GM08714 (cell line): ENCODE data around the gene HTR2B.
"Not testable (repeated sequence)": the region's sequence is repeated elsewhere in the genome, so short reads cannot be mapped to it uniquely, and the experiment has no call there.

Experiments
- H3K4me3 ChIP-seq: fragments of 200-500 bp; sonication (Bioruptor generic); 2 replicates; pipeline ENCODE4 v1.5.1; 2014; ENCODE audit warnings: mild to moderate bottlenecking, low read length, inconsistent platforms
- ZNF274 ChIP-seq: IDR thresholded peaks from 2 replicates; pipeline ENCODE4 v1.6.1; 2012; ENCODE audit warnings: mild to moderate bottlenecking, low read depth, low read length

The HTR2B gene

DNA sequence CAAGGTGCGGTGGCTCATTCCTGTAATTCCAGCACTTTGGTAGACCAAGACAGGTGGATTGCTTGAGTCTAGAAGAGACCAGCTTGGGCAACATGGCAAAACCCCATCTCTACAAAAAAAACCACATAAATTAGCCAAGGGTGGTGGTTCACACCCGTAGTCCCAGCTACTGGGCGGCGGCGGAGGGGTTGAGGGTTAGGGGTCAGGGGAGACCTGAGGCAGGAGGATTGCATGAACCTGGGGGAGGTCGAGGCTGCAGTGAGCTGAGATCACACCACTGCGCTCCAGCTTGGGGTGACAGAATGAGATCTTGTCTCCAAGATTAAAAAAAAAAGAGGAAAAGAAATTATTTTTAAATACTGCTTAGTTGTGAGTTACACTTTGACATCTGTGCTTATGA lies 1.3 kb upstream of the HTR2B start:
- no peak overlapping the region for H3K4me3 ChIP-seq
- TF ChIP-seq ZNF274: no peak

DNA sequence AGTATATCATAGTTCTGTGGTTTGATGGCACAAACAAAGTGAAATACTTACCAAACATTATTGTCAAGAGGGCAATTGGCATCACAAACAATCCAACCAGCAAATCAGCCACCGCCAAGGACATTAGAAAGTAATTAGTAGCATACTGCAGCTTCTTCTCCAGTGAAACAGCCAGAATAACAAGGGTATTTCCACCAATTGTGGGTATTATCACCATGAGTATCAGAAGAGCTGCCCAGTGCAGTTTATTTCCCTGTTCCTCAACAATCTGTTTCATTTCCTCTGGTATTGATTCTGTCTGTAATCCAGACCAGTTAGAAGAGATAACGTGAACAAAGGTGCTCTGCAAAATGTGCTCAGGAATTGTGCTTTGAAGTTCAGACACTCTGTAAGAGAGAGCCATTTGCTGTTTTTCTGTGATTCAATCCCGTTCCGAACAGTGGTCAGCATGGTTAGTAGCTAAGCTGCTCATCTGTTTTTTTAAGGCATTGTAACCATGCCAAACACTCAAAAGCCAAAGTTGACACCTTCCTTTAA lies 1.4 kb downstream of the HTR2B start:
- TF ChIP-seq ZNF274: no peak
- peak overlapping the region; percentile 50 for H3K4me3 ChIP-seq

DNA sequence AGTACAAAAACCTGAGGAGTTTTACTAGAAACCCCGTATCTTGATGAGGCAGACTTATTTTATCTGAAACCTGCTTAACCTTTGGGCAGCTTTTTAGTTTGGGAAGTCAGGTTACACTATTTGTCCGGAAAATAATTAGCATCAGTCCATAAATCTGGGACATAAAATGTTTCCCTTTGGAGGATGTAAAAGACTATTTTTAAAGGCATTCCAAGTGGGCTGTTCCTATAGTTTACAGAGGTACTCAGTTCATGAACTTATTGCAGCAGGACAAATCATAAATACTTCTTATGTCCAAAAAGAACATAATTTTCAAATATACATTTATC lies 6.3 kb downstream of the HTR2B start:
- TF ChIP-seq ZNF274: no peak
- H3K4me3 ChIP-seq: peak overlapping the region; percentile 11; the same call in 1 of the 2 replicates

DNA sequence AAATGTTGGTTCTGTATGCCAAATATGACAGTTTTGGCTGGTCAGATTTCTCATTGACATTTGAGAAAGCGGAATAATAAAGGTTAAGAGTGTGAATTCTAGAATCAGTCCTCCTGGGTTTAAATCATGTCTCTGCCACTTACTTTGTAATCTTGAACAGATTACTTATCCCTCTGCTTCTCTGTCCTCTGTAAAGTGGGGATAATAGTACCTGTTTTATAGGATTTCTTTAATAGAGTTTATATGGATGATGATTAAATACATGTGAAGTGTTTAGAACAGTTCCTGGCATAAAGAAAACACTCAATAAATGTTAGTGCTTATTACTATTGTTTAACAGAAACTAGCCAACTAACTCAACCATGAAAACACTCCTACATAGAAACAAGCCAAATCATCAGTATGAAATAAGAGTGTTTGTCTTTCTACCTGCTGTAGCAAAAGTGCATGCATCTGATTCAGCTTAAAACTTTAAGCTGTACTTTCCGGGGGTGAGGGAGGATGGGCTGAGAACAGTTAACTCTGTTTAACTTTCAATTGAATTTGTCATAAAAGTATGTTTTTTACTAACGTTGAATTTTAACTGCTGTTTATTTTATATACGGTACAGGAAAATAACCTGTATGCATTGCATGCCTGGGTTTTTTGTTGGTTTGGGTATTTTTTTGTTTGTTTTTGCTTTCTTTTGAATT lies 6.8 kb downstream of the HTR2B start:
- peak overlapping the region; percentile 11; the same call in 1 of the 2 replicates for H3K4me3 ChIP-seq
- TF ChIP-seq ZNF274: no peak

DNA sequence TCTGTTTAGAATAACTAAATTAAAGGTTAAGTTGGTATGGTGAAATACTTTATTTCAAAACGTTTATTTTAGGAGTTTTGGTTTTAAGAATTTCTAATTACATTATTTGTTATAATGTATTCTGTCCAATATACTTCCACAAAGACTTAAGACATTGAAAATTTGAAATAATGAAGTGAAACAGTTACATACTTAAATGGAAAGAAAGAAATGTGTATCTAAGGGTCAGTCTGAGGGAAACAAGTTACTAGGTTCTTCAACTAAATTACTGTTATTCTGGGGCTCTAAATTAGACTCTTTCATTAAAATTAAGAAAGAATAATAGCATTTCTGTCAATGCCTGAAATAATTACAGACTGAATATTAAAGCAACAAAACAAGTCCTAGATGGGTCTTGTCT lies 7.7 kb downstream of the HTR2B start:
- no peak overlapping the region for H3K4me3 ChIP-seq
- TF ChIP-seq ZNF274: no peak

DNA sequence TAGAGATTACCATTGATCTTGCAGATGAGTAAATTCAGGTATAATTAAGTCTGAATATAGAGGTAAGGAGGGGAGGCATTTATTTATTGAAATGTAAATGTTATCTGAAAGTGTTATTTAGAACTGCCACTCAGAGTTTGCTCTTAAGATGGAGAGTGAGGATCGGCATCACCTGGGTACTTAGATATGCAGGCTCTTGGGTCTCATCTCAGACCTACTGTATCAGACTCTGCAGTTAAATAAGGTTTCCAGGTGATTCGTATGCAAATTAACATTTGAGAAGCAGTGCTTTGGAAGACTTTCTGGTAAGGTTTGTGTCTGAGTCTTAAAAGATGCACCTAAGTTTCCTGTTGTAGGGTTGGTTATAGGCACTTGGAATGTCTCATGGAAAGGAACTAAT lies 9.2 kb downstream of the HTR2B start:
- TF ChIP-seq ZNF274: no peak
- H3K4me3 ChIP-seq: no peak overlapping the region

DNA sequence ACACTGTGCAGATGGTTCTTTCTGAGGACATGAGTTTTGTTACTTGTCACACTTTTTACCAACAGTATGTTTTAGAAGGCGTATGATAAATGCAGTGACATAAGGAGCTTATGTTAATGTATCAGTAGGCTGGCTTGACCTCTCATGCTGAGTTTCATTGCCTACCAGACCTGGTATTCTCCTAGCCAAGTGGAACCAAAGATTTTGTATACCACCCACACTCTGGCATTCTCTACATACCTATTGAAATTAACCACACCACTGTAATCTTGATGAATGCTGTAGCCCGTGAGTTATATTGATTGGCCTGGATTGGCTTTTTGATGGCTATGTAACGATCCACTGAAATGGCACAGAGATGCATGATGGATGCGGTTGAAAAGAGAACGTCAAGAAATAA lies 11.4 kb downstream of the HTR2B start:
- no peak overlapping the region for H3K4me3 ChIP-seq
- no peak for TF ChIP-seq ZNF274

DNA sequence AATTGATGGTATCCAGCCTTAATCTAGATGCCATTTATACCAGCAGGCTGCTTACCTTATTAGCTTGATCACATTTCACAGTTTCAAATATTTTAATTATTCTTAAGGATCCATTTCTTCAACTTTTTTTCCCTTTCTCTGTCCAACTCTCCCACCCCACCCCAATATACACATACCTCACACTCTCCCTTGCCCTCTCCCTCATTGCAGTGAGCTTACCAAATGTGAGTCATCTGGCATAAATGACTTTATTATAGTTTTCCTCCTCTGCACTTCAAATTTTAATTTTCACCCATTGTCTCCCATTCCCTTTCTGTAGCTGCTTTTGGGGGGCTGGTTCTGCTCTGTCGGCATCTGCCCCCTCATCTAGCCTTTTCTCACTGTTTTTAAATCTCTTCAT lies 12.9 kb downstream of the HTR2B start:
- TF ChIP-seq ZNF274: no peak
- H3K4me3 ChIP-seq: no peak overlapping the region

DNA sequence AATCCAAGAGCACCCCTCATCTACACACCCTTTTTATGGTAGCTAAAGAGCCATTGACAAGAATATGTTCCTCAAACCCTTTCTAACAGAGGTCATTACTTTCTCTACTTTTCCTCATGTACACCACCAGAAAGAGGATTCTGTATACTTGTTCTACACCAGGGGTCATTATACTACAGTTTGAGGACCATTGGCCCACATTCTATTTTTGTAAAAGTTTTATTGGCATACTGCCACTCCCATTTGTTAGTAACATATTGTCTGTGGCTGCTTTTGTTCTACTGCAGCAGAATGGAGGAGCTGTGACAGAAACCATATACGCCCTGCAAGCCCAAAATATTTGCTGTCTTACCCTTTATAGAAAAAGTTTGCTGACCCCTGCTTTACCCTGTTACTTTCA lies 14.3 kb downstream of the HTR2B start:
- TF ChIP-seq ZNF274: no peak
- H3K4me3 ChIP-seq: no peak overlapping the region

DNA sequence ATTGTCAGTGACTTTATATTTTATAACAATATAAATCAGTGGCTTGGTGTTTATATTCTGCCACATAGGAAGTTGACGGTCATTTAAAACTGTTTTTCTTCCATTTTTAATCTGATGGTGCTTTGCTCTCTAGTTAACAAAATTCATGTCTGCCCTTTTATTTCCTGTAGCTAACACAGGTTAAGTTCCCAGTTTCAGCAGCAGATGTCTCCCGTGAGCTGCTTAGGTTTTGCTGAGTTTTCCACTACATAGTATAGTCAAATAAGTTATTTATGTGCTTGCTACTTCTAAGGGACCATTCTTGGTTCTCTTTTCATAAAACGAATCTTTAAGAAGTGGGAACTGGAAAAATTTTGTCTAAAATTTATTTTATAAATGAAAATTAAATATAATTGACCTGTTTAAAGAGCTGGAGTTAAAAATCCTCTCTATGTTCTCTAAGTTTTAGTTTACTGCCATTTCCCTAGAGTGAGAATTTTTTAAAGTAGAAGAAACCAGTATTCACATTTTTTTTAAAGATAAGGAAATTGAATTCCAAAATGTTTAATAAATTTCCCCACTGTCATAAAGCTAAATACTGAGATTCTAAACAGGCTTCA lies 20.6 kb downstream of the HTR2B start:
- no peak overlapping the region for H3K4me3 ChIP-seq
- TF ChIP-seq ZNF274: no peak

DNA sequence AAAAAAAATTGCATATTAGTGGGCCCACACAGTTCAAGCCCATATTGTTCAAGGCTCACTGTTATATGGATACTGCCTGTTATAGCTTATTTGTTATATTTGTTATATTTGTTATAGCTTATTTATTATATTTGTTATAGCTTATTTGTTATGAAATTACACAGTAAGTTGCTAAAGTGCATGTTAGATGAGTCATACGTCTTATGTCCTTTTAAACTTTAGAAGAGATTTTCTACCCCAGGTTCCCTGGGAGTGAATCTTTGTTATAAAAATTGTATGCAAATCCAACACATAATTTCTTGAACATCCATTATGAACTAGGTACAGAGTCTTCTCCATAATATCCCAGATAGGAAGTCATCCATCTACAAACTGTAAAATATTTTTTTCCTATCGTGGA lies 22.1 kb downstream of the HTR2B start:
- no peak overlapping the region for H3K4me3 ChIP-seq
- TF ChIP-seq ZNF274: no peak

DNA sequence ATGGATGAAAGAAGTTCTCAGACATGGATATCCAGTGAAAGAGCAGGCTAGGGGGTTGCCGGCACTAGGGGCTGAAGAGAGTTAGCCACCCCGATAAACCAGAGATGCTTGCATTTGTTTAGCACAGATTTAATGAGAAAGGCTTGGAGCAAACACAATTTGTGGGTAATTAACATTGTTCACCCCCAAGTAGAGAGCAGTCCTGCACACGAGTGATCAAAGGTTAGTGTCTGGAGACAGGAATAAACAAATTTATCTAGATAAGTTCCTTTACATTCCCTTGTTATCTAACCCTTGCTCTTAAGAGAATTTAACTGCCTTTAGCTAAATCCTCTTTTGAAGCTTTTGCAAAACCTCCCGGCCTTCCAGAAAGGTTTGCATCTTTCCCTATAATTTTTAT lies 23.9 kb downstream of the HTR2B start:
- TF ChIP-seq ZNF274: no peak
- no peak overlapping the region for H3K4me3 ChIP-seq

DNA sequence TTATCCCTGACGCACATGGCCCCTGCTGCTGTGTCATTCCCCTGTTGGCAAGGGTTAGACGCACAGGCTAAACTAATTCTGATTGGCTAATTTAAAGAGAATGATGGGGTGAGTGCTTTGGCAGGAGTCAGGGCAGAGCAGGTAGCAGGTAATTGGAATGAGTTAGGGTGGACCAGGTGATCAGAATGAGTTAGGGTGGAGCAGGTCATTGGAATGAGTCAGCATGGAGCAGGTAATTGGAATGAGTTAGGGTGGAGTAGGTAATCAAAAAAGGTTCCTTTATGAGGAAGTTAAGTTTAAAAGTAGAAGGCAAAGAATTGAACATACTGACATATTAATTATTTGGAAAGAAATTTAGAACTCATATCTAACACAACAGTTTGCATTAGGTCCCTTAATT lies 24.5 kb downstream of the HTR2B start:
- H3K4me3 ChIP-seq: not testable (repeated sequence)

DNA sequence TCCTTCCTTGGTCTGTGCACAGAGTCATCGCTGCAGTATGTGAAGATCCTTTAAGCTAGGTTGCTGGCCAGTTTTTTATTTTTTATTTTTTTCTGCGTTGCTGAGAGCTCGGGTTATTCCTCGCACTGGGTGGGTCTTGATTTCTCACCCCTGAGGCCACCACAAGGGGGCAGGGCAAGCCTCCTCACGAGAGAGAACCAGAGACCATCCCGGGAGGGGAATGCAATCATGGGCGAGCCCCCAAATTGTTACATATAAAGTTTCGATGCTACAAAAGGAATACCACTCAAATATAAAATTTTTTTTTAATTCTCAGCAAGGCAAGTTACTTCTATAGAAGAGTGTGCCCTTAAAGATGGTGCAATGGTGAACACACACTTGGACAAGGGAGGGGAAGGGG lies 24.9 kb downstream of the HTR2B start:
- no peak for TF ChIP-seq ZNF274
- H3K4me3 ChIP-seq: no peak overlapping the region

DNA sequence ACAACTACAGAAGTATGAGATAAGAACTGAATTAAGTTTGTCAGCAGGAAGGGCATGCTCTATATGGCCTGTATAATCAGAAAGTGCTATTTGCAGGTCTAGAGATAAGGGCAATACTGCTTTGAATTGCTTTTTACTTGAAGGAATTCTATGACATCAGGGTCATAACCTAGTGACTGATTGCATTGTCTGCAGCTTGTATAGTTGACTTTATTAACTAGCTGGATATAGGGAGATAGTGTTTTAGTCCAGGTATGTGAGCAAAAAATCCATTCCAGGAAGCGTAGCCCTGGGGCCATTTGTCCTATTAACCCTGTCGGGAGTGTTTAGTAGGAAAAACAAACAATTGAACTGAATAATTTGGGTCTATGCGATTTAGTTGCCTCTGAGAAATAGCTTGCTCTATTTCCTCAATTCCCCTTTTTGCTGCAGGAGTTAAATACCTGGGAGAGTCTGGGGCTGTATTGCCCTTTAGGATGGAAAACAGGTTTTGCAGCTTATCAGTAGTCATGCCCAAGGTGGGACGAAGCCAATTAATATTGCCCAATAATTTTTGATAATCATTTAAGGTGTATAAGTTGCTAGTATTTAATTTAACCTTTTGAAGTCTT lies 30.0 kb downstream of the HTR2B start:
- H3K4me3 ChIP-seq: no peak overlapping the region
- TF ChIP-seq ZNF274: no peak
